GM12878 (cell line): Measurements from ENCODE around the gene RAPGEF1. TPM values are rescaled to one million over a fixed set of nuclear protein-coding genes. Genes with fewer than 3 reads are reported as not detected.

Experiments
- ATF3 ChIP-seq: IDR thresholded peaks from 2 replicates; pipeline ENCODE4 v1.6.1; 2011; ENCODE audit warnings: low read depth, mild to moderate bottlenecking, low read length, moderate library complexity, borderline replicate concordance; ENCODE audit errors: extremely low read depth
- CBFB ChIP-seq: IDR thresholded peaks from 2 replicates; pipeline ENCODE4 v1.6.1; 2016; ENCODE audit warnings: antibody characterized with exemption, low read depth
- CHD2 ChIP-seq: IDR thresholded peaks from 2 replicates; pipeline ENCODE4 v1.6.1; 2011; ENCODE audit warnings: low read depth, low read length, improper control_type of control experiment, borderline replicate concordance
- CREM ChIP-seq: IDR thresholded peaks from 2 replicates; pipeline ENCODE4 v1.6.1; 2014; ENCODE audit warnings: antibody characterized with exemption, low read depth
- CTCF ChIP-seq, 3 experiments: IDR thresholded peaks in 2 of 3; conservative IDR thresholded peaks in 1 of 3; 2 replicates each; pipeline ENCODE4 v1.5.1; 2011; ENCODE audit warnings: low read depth in 3 of 3, low read length in 3 of 3, mild to moderate bottlenecking in 3 of 3, control low read depth in 2 of 3, moderate library complexity in 2 of 3, inconsistent platforms in 1 of 3, mixed read lengths in 1 of 3; ENCODE audit not compliant: control insufficient read depth in 2 of 3, insufficient read depth in 1 of 3; ENCODE audit errors: extremely low read depth in 1 of 3
- ETV6 ChIP-seq, 2 experiments: fragments of 450-650 bp in 1 of 2; IDR thresholded peaks in 1 of 2; conservative IDR thresholded peaks in 1 of 2; 2 replicates each; pipeline ENCODE4 v1.6.1; 2014; ENCODE audit warnings: antibody characterized with exemption in 1 of 2, borderline replicate concordance in 1 of 2, low read depth in 1 of 2, mild to moderate bottlenecking in 1 of 2, moderate library complexity in 1 of 2
- FOS ChIP-seq: IDR thresholded peaks from 3 replicates; pipeline ENCODE4 v1.6.1; 2011; ENCODE audit warnings: borderline replicate concordance; ENCODE audit not compliant: insufficient read length; ENCODE audit errors: extremely low read depth
- KLF5 ChIP-seq: fragments of 450-650 bp; IDR thresholded peaks from 2 replicates; pipeline ENCODE4 v1.6.1; 2014; ENCODE audit warnings: mild to moderate bottlenecking; ENCODE audit not compliant: partially characterized antibody
- MLLT1 ChIP-seq: fragments of 450-650 bp; IDR thresholded peaks from 2 replicates; pipeline ENCODE4 v1.6.1; 2016; ENCODE audit warnings: mild to moderate bottlenecking
- NBN ChIP-seq: fragments of 450-650 bp; IDR thresholded peaks from 2 replicates; pipeline ENCODE4 v1.6.1; 2016
- PML ChIP-seq: IDR thresholded peaks from 2 replicates; pipeline ENCODE4 v1.6.1; 2012; ENCODE audit warnings: low read length, inconsistent platforms
- POLR2A ChIP-seq: IDR thresholded peaks from 2 replicates; pipeline ENCODE4 v1.6.1; 2011; ENCODE audit warnings: low read depth, mild to moderate bottlenecking, low read length
- RAD21 ChIP-seq: IDR thresholded peaks from 2 replicates; pipeline ENCODE4 v1.6.1; 2011; ENCODE audit warnings: mild to moderate bottlenecking, low read depth, low read length, moderate library complexity; ENCODE audit not compliant: insufficient read depth
- RUNX3 ChIP-seq: IDR thresholded peaks from 2 replicates; pipeline ENCODE4 v1.6.1; 2012; ENCODE audit warnings: low read length, inconsistent platforms
- SMAD5 ChIP-seq: IDR thresholded peaks from 2 replicates; pipeline ENCODE4 v1.6.1; 2016; ENCODE audit warnings: antibody characterized with exemption, low read depth
- SREBF2 ChIP-seq: IDR thresholded peaks from 2 replicates; pipeline ENCODE4 v1.6.1; 2012; ENCODE audit warnings: mild to moderate bottlenecking, low read length
- TAF1 ChIP-seq: IDR thresholded peaks from 2 replicates; pipeline ENCODE4 v1.6.1; 2011; ENCODE audit warnings: mild to moderate bottlenecking, low read depth, low read length, borderline replicate concordance
- TARDBP ChIP-seq: IDR thresholded peaks from 2 replicates; pipeline ENCODE4 v1.6.1; 2016; ENCODE audit warnings: borderline replicate concordance
- TBL1XR1 ChIP-seq: IDR thresholded peaks from 2 replicates; pipeline ENCODE4 v1.6.1; 2012; ENCODE audit warnings: low read depth, low read length, improper control_type of control experiment
- TCF7 ChIP-seq: IDR thresholded peaks from 2 replicates; pipeline ENCODE4 v1.6.1; 2014; ENCODE audit warnings: antibody characterized with exemption, borderline replicate concordance
- WRNIP1 ChIP-seq: IDR thresholded peaks from 2 replicates; pipeline ENCODE4 v1.6.1; 2011; ENCODE audit warnings: low read depth, low read length, improper control_type of control experiment, borderline replicate concordance
- ZBTB40 ChIP-seq: fragments of 450-650 bp; IDR thresholded peaks from 2 replicates; pipeline ENCODE4 v1.6.1; 2016; ENCODE audit warnings: mild to moderate bottlenecking, moderate library complexity, borderline replicate concordance
- ZNF217 ChIP-seq: fragments of 450-650 bp; IDR thresholded peaks from 2 replicates; pipeline ENCODE4 v1.6.1; 2017; ENCODE audit warnings: antibody characterized with exemption, mild to moderate bottlenecking
- ZNF384 ChIP-seq: IDR thresholded peaks from 2 replicates; pipeline ENCODE4 v1.6.1; 2012; ENCODE audit warnings: low read depth, mild to moderate bottlenecking, low read length, improper control_type of control experiment, borderline replicate concordance
- polyA plus RNA-seq, 11 experiments: library from polyadenylated mRNA; depleted of rRNA in 4 of 11; unstranded in 6 of 11; stranded (reverse) in 5 of 11; fragments of >200 nt; fragmentation: Nextera tagmentation in 4 of 11; fragmentation: Illumina TruSeq in 1 of 11; extraction: Ambion mirVana in 4 of 11; extraction: Trizol in 1 of 11; gene quantifications; 1 replicate in 1 of 11; 2 replicates in 10 of 11; pipeline versions ENCODE4 v1.2.1 to v1.2.3, GENCODE V29; 2011 to 2016; ENCODE audit warnings: inconsistent platforms in 2 of 11, missing spikeins in 2 of 11, low read depth in 1 of 11
- total RNA-seq, 4 experiments: library from RNA; depleted of rRNA in 3 of 4; stranded (reverse); fragments of >200 nt in 3 of 4; fragmentation: Illumina TruSeq in 1 of 4; extraction: Trizol in 1 of 4; gene quantifications; 2 replicates each; pipeline versions ENCODE4 v1.2.1 to v1.2.3, GENCODE V29; 2013 to 2021

The RAPGEF1 gene
- total and polyA plus RNA-seq, 10 of the 15 experiments (the other 5 are each of a cell fraction or from before 2014, with no cell fraction given): 0.42 to 113 (median 45.9) TPM

- TF ChIP-seq CHD2 (no peak), PML (no peak), KLF5 (no peak), CBFB (no peak), FOS (no peak), NBN (no peak), TBL1XR1 (no peak), RUNX3 (no peak), CREM (no peak), RAD21 (peak; percentile 91), POLR2A (no peak), CTCF (IDR thresholded peaks at IDR 0.05 in 2 of 3, conservative IDR thresholded peaks at IDR 0.05 in 1 of 3; ENCODE audit: control insufficient read depth in 2 of 3, extremely low read depth in 1 of 3, insufficient read depth in 1 of 3, low read depth in 3 of 3, low read length in 3 of 3) (peak; percentile 74 to 96 (median 76)), SREBF2 (no peak), TCF7 (no peak), ATF3 (peak; percentile 83), ETV6 (conservative IDR thresholded peaks at IDR 0.05 in 1 of 2, IDR thresholded peaks at IDR 0.05 in 1 of 2; ENCODE audit: borderline replicate concordance in 1 of 2, low read depth in 1 of 2) (no peak), TARDBP (no peak), ZNF384 (no peak), ZNF217 (no peak), TAF1 (no peak), WRNIP1 (no peak), MLLT1 (no peak), ZBTB40 (no peak), SMAD5 (no peak)
Measured at GRCh38 chr9:131739959-131740648, at the start of gene RAPGEF1 (continued).
